Stimulated activated CD8-positive, alpha-beta memory T cell treated with anti-CD3 and anti-CD28 coated beads, Interleukin-7, amount 100 ng/mL, for 1 hour (primary cell): ENCODE data around the gene INPP5A.
"Not testable (repeated sequence)": the region's sequence is repeated elsewhere in the genome, so short reads cannot be mapped to it uniquely, and the experiment has no call there.

ENCODE experiments used
- DNase-seq, 2 donors: peaks; one replicate each; pipeline ENCODE4 v3.0.0-alpha.2; 2020; ENCODE audit warnings: low read depth in 2 of 2

The INPP5A gene

GRCh38 chr10:132783940-132784865 is 246.6 kb downstream of the INPP5A start:
- DNase-seq = no peak

GRCh38 chr10:132784866-132785722 is 247.5 kb downstream of the INPP5A start:
- DNase-seq = no peak

- DNase-seq = no peak
These were observed 248.3 kb downstream of the INPP5A start, which contains the start of gene NKX6-2 for GRCh38 chr10:132785723-132786475. Gene NKX6-2 (minus strand): TSS chr10:132786147. CDS start chr10:132785948, 199 bp downstream.

- DNase-seq = no peak
These were observed 248.9 kb downstream of the INPP5A start for GRCh38 chr10:132786476-132786883.

- no peak for DNase-seq
These were observed 249.4 kb downstream of the INPP5A start for GRCh38 chr10:132786884-132787494.

GRCh38 chr10:132787495-132788179 is 250.1 kb downstream of the INPP5A start:
- no peak for DNase-seq

GRCh38 chr10:132788180-132788830 is 250.7 kb downstream of the INPP5A start:
- no peak for DNase-seq

- no peak for DNase-seq
These were observed 251.2 kb downstream of the INPP5A start for GRCh38 chr10:132788831-132789219.

GRCh38 chr10:132789659-132790148 is 252.1 kb downstream of the INPP5A start:
- DNase-seq = no peak

GRCh38 chr10:132790470-132790869 is 252.9 kb downstream of the INPP5A start:
- DNase-seq = no peak

- DNase-seq = no peak
These were observed 253.6 kb downstream of the INPP5A start for GRCh38 chr10:132790934-132791829.

- not testable (repeated sequence) for DNase-seq
These were observed 254.5 kb downstream of the INPP5A start for GRCh38 chr10:132792099-132792498.

- DNase-seq = no peak
These were observed 255.2 kb downstream of the INPP5A start for GRCh38 chr10:132792796-132793195.

- DNase-seq = no peak
These were observed 255.6 kb downstream of the INPP5A start for GRCh38 chr10:132793213-132793612.

GRCh38 chr10:132793871-132794849 is 256.6 kb downstream of the INPP5A start:
- no peak for DNase-seq

GRCh38 chr10:132796846-132797245 is 259.3 kb downstream of the INPP5A start:
- DNase-seq = no peak

GRCh38 chr10:132797986-132798385 is 260.4 kb downstream of the INPP5A start:
- DNase-seq = not testable (repeated sequence)

- DNase-seq = no peak
These were observed 260.8 kb downstream of the INPP5A start for GRCh38 chr10:132798403-132798802.
